NCI-H2196 treated with DMSO at 0.1 percent for 48 hours (cell line): Measurements from ENCODE around the gene NEU2.

ENCODE experiments used
- DNase-seq: peaks from one replicate; lab custom pipeline; 2025; ENCODE audit not compliant: unreplicated experiment; lab: John Stamatoyannopoulos, UW

NEU2 gene

DNA sequence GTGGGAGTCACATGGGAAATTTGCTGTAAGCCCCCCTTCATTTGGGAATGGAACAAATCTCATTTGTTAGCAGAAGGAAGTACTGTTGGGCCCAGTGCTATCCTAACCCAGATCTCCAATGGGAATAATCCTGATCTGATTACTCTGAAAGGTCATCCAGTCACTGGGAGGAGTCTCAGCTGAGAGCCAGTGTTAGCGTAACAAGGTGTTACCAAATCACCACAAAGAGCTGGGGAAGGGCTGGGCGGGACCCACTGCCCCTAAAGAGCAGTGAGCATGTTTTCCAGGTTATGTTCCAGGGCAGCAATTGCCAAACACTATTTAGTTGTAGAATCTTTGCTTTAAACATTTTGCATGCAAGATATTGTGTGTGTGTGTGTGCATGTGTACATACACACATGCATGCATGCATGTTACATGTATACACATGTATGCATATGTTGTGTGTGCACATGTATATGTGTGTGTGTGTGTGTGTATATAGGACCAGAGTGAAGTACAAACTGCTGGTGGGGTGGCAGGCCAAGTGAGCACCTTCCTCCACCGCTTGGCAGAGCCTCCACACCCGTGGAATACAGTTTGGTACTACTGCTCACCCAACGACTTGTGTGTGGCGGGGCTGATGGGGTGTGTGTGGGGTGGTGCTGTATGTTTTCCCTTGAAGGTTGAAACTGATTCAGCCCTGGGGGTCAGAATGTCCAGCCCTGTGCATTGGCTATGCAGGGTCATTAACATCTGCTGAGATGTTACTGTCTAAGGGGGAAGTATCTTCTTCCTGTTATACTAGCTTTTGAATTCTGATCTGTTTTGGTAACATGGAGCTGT is 42.9 kb downstream of the NEU2 start:
- no peak for DNase-seq

DNA sequence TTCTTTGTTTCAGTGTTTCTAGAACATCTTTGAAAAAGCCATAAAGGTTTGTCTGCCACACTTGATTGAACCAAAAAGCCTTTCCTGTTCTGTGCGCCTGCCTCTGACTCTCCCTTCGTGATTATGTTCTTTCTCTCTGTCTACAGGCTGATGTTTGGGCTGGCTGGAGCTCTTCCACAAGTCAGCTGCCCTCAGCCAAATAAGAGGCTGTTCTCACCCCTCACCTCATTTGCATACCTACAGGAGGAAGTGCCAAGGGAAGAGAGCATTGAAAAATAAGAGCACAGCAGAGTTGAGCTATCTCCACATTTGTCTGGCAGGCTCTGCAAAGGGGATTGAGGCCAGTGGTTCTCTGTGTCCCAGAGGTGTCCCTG is 43.5 kb downstream of the NEU2 start:
- DNase-seq: no peak

DNA sequence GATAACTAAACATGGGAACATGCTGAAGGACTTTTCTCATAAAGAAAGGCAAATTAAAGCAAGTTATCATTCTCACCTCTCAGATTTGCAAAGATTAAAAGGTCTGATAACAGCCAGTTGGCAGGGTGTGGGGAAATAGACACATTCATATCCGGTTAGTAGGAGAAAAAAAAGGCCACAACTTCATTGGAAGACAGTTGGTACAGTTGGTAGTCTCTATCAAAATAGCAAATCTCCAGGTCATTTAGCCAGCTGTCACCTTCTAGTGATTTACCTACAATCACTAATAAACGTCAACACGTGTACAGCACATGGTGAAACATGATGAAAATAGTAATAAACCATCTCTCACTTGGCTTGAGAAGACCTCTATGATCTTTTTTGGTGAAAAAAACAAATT is 44.3 kb downstream of the NEU2 start:
- DNase-seq: no peak

DNA sequence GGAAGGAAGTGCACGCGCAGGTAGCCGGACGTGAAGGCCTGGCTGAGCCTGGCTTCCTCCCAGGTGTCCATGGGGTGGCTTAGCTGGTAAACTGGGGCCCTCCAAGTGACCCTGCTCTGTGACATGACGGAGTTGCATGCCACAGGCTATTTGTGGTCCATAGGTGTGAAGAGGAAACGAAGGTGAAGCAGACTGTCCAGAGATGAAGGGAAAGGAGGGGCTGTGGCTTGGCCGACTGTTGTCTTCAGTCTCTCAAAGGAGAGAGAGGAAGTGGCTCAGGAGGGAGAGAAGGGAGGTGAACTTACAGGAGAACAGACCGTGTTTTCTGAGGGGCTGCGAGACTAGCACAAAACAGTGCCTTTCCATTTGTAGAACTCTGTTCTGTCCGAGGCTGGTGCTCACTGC is 47.0 kb downstream of the NEU2 start:
- no peak for DNase-seq

DNA sequence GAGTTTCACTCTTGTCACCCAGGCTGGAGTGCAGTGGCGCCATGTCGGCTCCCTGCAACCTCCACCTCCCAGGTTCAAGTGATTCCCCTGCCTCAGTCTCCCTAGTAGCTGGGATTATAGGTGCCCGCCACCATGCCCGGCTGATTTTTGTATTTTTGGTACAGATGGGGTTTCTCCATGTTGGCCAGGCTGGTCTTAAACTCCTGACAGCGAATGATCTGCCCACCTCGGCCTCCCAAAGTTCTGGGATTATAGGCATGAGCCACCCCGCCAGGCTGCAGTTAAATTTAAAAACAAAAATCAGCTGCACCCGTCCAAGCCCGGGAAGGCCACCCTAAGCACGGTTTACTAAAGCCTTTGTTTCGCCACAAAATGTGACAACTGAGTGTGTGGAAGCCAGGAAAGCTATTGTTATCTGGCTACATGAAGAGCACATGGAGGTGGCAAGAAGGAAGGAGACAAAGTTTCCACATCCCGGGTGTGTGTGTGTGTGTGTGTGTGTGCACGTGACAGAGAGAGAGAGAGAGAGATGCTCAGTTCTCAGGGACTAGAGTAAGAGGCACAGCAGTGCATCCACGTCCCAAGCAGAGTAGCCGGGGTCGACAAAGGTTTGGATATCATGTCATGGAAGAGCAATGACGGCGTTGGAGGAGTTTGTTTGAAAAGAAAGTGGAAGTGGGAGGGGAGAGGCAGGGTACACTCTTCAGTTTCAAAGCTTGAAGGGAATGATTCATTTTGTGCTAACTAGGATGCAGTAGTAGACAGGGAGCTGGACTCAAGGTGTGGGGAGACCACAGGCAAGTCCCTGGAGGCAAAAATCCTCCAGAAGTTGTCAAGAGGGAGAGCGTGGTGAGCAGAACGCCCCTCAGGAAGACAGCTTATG is 47.7 kb downstream of the NEU2 start:
- DNase-seq: no peak

DNA sequence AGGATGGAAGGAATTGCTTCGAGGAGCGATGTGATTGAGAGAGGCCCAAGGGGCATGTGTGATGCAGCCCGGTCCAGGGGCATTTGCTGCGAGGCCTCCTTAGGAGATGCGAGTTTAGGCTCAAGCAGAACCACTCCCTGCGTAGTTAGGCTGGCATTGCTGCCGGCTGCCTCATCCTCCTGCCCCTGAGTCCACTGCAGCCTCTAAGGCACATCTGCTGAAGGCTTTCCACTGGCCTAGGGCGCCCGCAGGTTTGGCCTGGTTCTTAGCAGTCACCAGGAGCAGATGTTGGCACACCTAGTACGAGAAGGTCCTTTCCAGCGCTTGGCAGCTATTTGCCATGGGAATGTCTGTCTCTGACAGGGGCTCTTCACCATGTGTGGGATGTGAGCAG is 48.4 kb downstream of the NEU2 start:
- DNase-seq: no peak

DNA sequence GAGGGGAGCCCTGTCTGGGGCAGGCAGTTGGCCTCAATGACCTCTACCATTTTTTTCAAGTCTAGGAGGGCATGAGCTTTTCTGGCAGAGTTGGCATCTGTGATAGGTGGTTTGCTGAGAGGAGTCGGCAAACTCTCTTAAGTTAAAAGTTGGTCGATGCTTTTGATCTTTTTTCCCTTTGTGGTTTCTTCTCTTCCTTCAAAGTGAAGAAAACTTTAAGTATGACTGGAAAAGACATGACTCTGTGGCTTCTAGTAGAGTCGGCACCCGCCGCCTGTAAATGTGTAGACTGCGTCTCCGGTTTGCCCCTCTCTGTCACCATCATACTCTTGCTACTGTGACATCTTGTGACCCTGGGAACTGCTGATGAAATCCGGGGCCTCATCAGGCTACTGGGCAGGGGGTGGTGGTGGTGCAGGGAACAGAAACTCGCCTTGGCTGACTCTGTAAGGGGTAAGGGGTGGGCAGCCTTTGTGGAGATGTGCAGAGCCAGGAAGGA is 48.8 kb downstream of the NEU2 start:
- DNase-seq: no peak

DNA sequence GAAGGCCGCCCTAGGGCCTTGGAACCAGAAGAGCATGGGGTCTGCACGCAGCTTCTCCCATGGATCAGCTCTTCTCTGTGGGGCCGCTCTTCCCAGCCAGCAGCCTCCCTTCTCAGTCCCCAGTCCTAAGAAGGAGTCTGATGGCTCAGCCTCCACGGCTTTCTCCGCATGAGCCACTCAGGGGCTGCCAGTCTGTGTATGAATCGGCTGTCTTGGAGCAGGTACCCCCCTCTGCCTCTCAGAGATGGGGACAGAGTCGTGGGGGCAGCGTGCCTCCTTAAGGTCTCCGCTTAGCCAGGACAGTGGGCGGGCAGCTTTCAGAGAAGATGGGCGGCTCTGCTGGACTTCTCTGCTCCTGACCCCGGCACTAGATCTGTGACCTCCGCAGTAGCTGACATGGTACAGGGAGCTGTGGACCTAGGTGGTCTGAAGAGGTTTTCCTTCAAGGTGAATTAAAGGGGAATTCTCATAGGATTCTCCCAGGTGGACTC is 49.3 kb downstream of the NEU2 start:
- DNase-seq: no peak

DNA sequence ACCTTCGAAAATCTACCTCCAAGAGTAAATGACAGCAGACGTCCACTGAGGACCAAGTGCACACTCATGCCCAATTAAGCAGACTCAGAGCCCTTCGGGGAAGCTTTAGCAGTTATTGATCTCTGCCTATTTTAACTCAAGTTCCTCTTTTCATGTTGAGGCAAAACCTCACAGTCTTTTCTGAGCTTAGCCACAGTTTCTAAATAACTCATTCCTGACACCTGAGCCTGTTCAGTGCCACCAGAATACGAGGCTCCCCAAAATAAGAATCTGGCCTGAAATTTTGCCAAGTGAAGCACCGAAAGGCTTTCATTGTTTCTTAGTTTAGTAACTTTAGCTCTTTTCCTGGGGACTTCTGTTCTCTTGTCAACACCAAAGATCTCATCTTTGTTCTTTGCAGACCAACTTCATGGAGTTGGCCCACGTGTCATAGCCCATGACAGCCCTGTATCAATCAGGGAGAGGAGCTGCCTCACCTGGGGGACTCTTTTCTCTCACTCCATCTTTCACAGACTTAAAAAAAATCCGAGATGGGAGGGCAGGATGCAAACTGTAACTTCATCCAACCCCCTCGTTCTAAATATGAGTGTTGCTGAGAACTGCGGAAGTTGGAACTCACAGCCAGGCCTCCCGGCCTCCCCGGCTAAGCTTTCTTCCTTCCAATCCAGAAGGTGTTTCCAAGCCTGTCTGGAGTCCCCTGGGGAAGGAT is 49.9 kb downstream of the NEU2 start:
- DNase-seq: no peak

DNA sequence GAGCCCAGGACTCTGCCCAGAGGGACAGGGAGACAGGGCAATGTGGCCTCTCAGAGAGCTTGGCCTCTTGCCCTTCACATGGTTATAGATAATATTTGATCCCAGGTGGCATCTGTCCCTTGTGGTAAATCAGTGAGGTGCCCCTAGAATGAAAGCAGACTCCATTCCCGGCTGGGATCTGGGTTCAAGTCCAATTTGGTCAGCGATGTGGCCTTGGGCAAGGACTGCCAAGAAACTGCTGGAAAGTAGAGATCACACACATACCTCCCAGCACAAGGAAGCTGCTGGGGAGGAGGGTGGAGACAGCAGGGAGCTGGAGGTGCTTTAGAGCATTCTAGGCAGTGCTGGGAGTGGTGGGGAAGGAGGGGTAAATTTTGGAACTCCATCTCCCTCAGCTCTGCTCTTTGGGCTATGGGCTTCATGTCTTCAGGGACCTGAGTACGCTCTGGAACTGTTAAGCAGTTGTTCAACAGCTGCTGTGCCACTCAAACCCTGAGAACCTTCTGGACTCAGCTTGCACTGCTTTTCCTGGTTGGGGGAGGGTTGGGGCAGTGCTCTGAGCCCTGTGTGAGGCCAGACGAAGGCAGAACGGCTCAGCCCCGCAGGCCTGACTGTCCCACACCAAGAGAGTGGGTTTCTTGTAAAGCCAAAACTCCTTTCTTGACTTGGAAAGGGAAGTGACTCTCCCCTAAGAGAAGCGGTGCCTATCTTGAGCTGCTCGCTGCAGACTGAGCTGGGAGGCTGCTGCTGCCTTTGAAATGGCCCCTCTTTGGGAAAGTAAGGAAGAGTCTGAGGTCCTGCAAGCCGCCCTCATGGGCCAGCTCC is 50.7 kb downstream of the NEU2 start:
- no peak for DNase-seq

DNA sequence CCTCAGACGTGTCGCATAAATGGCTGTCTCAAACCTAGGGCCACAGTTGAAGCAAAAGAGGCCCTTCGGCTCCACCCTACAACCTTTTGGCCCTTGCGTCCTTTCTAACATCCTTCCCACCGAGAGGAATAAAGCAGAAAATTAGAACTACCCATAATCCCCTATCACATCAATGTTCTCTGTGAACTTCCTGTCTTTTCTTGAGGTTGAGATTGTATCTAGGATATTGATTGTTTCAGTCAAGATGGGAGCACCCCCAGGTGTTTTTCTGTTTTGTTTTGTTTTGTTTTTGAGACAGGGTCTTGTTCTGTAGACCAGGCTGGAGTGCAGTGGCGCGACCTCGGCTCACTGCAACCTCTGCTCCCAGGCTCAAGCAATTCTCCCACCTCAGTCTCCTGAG is 51.3 kb downstream of the NEU2 start:
- no peak for DNase-seq

DNA sequence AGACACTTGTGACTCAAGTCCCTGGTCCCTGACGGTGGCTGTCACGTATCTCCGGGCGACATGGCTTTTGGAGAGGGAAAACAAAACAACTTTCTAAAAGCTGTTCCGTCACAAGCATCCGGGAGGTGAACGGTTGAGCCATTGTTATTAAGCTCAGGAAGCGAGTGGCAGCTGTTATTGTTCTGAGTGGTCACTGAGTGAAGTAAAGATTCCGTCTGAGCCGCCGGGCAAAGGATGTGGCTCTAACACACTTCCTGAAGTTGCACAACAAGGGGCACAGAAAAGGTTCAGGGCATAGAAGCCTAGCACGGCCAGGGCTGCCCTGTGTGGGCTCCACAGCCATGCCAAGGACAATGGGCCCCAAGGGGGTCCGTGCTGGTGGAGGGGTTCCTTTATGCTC is 52.0 kb downstream of the NEU2 start:
- DNase-seq: no peak
